Kidney (tissue), 14 donors: ENCODE data around the gene KSR1. TPM values are rescaled to one million over a fixed set of nuclear protein-coding genes. Genes with fewer than 3 reads are reported as not detected.

Experiments
- DNase-seq, 5 donors: peaks; one replicate each; pipeline ENCODE4 v3.0.0-alpha.2; 2013 to 2020
- FAIRE-seq: peaks from 2 replicates; lab custom pipeline; 2012; peaks lifted over from hg19 to GRCh38; lab: Jason Lieb, UNC
- H3K27ac ChIP-seq, 2 donors: one replicate each; pipeline ENCODE4 v1.7.0; 2013; ENCODE audit warnings: low read depth in 2 of 2, low read length in 2 of 2, inconsistent platforms in 1 of 2
- H3K27me3 ChIP-seq: one replicate; pipeline ENCODE4 v1.7.1; 2013; ENCODE audit warnings: low read length, inconsistent platforms; ENCODE audit not compliant: control insufficient read depth, insufficient read depth
- H3K36me3 ChIP-seq, 3 donors: one replicate each; pipeline versions ENCODE4 v1.7.0 to v1.7.1; 2013; ENCODE audit warnings: low read length in 3 of 3, control low read depth in 1 of 3, inconsistent platforms in 1 of 3; ENCODE audit not compliant: insufficient read depth in 3 of 3, control insufficient read depth in 2 of 3
- H3K4me1 ChIP-seq, 3 donors: one replicate each; pipeline versions ENCODE4 v1.7.0 to v1.7.1; 2013; ENCODE audit warnings: low read length in 3 of 3, inconsistent platforms in 1 of 3, low read depth in 1 of 3; ENCODE audit not compliant: control insufficient read depth in 2 of 3, insufficient read depth in 2 of 3
- H3K4me3 ChIP-seq, 3 donors: one replicate each; pipeline versions ENCODE4 v1.7.0 to v1.8.1; 2013; ENCODE audit warnings: low read length in 3 of 3, control low read depth in 1 of 3, inconsistent platforms in 1 of 3
- H3K9ac ChIP-seq, 3 donors: one replicate each; pipeline versions ENCODE4 v1.7.0 to v1.7.1; 2013; ENCODE audit warnings: low read length in 3 of 3, control low read depth in 1 of 3, inconsistent platforms in 1 of 3
- H3K9me3 ChIP-seq, 3 donors: one replicate each; pipeline versions ENCODE4 v1.7.0 to v1.7.1; 2013; ENCODE audit warnings: low read length in 3 of 3, control low read depth in 1 of 3, inconsistent platforms in 1 of 3; ENCODE audit not compliant: control insufficient read depth in 2 of 3, insufficient read depth in 1 of 3
- CTCF ChIP-seq: IDR thresholded peaks from 3 replicates; pipeline ENCODE4 v1.5.1; 2012; ENCODE audit warnings: mild to moderate bottlenecking, moderate library complexity, borderline replicate concordance; ENCODE audit not compliant: insufficient read depth; ENCODE audit errors: extremely low read depth
- intact Hi-C: fragments of 100-400 bp; cut with DNase I; formaldehyde crosslinking; loops from one replicate; pipeline ENCODE4 v1.11.1; 2022
- polyA plus RNA-seq: library from polyadenylated mRNA; stranded (reverse); fragments of 350-450 nt; fragmentation: Illumina TruSeq; extraction: RNeasy Lipid Tissue Mini Kit (QIAGEN cat#74804); gene quantifications from one replicate; pipeline ENCODE4 v1.2.3, GENCODE V29; 2014; ENCODE audit warnings: low read depth, low replicate concordance; ENCODE audit not compliant: insufficient read depth
- total RNA-seq: library from RNA; stranded (reverse); fragmentation: NEBNext Ultra II Directional; extraction: Animal tissue kit (Norgen Biotek cat#: 25700); gene quantifications from one replicate; pipeline ENCODE4 v1.2.1, GENCODE V29; 2021
- donor health status: control.
- donor health status: control.
- donor health status: control.
- donor health status: control.
- donor health status: control.
- donor health status: DM: yes; HTN: yes; CAD: no.
- donor health status: Normal renal cell carcinoma (clear cell type).

The KSR1 gene
- total and polyA plus RNA-seq, 2 donors from 2014 or later: 11.7 to 97.3 TPM

DNA sequence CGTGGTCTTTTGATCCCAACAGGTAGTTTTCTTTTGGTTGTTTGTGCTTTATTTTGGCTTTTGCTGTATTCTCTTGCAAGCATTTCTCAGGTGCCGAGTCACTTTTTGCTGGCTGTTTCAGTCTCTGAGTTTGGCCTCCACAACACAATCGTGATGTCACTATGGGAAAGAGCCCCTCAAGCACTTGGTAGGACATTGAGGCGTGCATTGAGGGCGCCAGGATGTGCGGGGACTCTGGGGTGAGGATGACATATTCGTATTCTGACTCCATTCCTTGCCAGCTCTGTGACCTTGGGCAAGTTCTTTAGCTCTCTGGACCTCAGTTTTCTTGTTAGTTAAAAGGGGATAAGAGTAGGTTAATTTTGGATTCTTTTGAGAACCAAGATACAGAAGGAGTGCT is 13.0 kb downstream of the KSR1 start:
- Histone ChIP-seq H3K9ac (no peak overlapping the region), H3K4me3 (no peak overlapping the region), H3K36me3 (no peaks in the 10 kb centered on the region), H3K27ac (no peak overlapping the region), H3K9me3 (no peaks in the 10 kb centered on the region), H3K27me3 (no peaks in the 10 kb centered on the region), H3K4me1 (peaks cover 0 to 11% (median 2%) of the 10 kb centered on the region in 3 donors)
- intact Hi-C loops: no loop called here
- FAIRE-seq (no peak), DNase-seq (no peak)
- TF ChIP-seq CTCF: no peak

GRCh38 chr17:27471321-27472269 is 15.3 kb downstream of the KSR1 start:
- Histone ChIP-seq H3K27ac (no peak overlapping the region), H3K4me3 (no peak overlapping the region), H3K27me3 (no peaks in the 10 kb centered on the region), H3K36me3 (no peaks in the 10 kb centered on the region), H3K9ac (no peak overlapping the region), H3K4me1 (peaks cover 0 to 17% (median 8%) of the 10 kb centered on the region in 3 donors), H3K9me3 (no peaks in the 10 kb centered on the region)
- no peak for DNase-seq
- no peak for FAIRE-seq
- intact Hi-C loops: no loop called here
- no peak for TF ChIP-seq CTCF

DNA sequence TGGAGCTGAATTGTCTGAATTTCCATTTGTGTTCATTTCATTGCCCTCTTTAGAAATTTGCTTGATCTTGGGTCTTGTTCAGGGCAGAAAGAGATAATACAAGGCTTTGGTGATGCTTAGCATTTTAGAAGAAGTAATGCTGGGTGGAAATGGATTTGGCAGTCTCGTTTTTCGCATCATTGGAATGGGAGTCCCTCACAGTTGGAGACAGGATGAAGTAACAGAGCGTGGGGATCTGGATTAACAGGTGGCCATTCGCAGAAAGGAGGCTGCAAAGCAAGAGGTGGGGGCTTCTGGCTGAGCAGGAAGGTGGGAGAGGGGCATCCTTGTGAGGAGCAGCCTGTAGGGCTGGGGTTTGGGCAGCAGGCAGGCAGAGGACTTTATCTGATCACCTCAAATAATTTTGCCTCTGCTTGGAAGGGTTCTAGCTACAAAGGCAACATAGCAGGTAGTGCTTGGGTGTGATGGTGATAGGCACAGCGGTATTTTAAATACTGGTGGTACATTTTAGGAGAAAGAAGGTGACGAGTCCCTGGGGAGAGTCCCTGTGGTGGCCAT is 17.0 kb downstream of the KSR1 start:
- H3K36me3 ChIP-seq: no peaks in the 10 kb centered on the region
- TF ChIP-seq CTCF: no peak
- no peak for FAIRE-seq
- H3K9me3 ChIP-seq: no peaks in the 10 kb centered on the region
- H3K4me3 ChIP-seq: no peak overlapping the region
- H3K9ac ChIP-seq: no peak overlapping the region
- peaks cover 0 to 26% (median 8%) of the 10 kb centered on the region in 3 donors for H3K4me1 ChIP-seq
- DNase-seq: no peak
- no peak overlapping the region for H3K27ac ChIP-seq
- intact Hi-C loops: no loop called here
- no peaks in the 10 kb centered on the region for H3K27me3 ChIP-seq
